ENCODE data around the gene POU3F1. TPM values are rescaled to one million over a fixed set of nuclear protein-coding genes. Genes with fewer than 3 reads are reported as not detected.
A peak's percentile ranks its signal among the peaks of the same experiment; 100 is the strongest.

The POU3F1 gene
- total RNA-seq, 2 experiments from 2014 or later, result 0.13 TPM; not detected in 1

- CTCF ChIA-PET (ENCODE audit: unreplicated experiment), result no interaction called here
Observed at GRCh38 chr1:38088366-38088765, 41.8 kb upstream of the POU3F1 start.

GRCh38 chr1:38087676-38088075 is 41.1 kb upstream of the POU3F1 start:
- H3K9me3 ChIP-seq (ENCODE audit: low read length), result no peaks in the 10 kb centered on the region
- H3K4me2 ChIP-seq (ENCODE audit: low read length), result no peak overlapping the region
- BruUV-seq (replicated peaks), result no TSS peak
- no peaks in the 10 kb centered on the region for H3K36me3 ChIP-seq (ENCODE audit: insufficient read depth, low read length)
- intact Hi-C loops (cut with micrococcal nuclease; ENCODE audit: unreplicated experiment), result no loop called here
- DNase-seq (ENCODE audit: low spot score), result no peak
- no peaks in the 10 kb centered on the region for H3K9me2 ChIP-seq (ENCODE audit: insufficient read depth, low read length)
- TF ChIP-seq CTCF (conservative IDR thresholded peaks at IDR 0.05; ENCODE audit: low read length) (no peak), EZH2phosphoT487 (IDR thresholded peaks at IDR 0.05; ENCODE audit: borderline replicate concordance, low read depth, low read length) (no peak)
- CTCF ChIA-PET (ENCODE audit: unreplicated experiment), result no interaction called here
- H3K4me1 ChIP-seq (ENCODE audit: insufficient read depth, low read length, poor library complexity, severe bottlenecking), result no peaks in the 10 kb centered on the region
- no peaks in the 10 kb centered on the region for H3K79me2 ChIP-seq (ENCODE audit: insufficient read depth, low read depth, low read length)
- POLR2A ChIA-PET, result no interaction called here
- H3K27ac ChIP-seq (ENCODE audit: low read depth, low read length, poor library complexity, severe bottlenecking), result no peak overlapping the region
- H3K4me3 ChIP-seq (ENCODE audit: low read depth, low read length, poor library complexity, severe bottlenecking), result no peak overlapping the region
- no peaks in the 10 kb centered on the region for H4K20me1 ChIP-seq (ENCODE audit: insufficient read depth, low read length)
- no peak overlapping the region for H2AFZ ChIP-seq (ENCODE audit: low read length)

More at GRCh38 chr1:38088366-38088765, 41.8 kb upstream of the POU3F1 start:
- no peak overlapping the region for H3K27ac ChIP-seq (ENCODE audit: low read depth, low read length, poor library complexity, severe bottlenecking)
- H3K4me1 ChIP-seq (ENCODE audit: insufficient read depth, low read length, poor library complexity, severe bottlenecking), result no peaks in the 10 kb centered on the region
- no peaks in the 10 kb centered on the region for H3K9me3 ChIP-seq (ENCODE audit: low read length)
- no peak overlapping the region for H3K4me3 ChIP-seq (ENCODE audit: low read depth, low read length, poor library complexity, severe bottlenecking)
- H3K79me2 ChIP-seq (ENCODE audit: insufficient read depth, low read depth, low read length), result no peaks in the 10 kb centered on the region
- no peaks in the 10 kb centered on the region for H3K9me2 ChIP-seq (ENCODE audit: insufficient read depth, low read length)
- no peaks in the 10 kb centered on the region for H3K36me3 ChIP-seq (ENCODE audit: insufficient read depth, low read length)
- H3K4me2 ChIP-seq (ENCODE audit: low read length), result no peak overlapping the region
- DNase-seq (ENCODE audit: low spot score), result no peak
- TF ChIP-seq EZH2phosphoT487 (IDR thresholded peaks at IDR 0.05; ENCODE audit: borderline replicate concordance, low read depth, low read length), result no peak
- peak; percentile 37 for TF ChIP-seq CTCF (conservative IDR thresholded peaks at IDR 0.05; ENCODE audit: low read length)
- H4K20me1 ChIP-seq (ENCODE audit: insufficient read depth, low read length), result no peaks in the 10 kb centered on the region
- POLR2A ChIA-PET, result no interaction called here
- intact Hi-C loops (cut with micrococcal nuclease; ENCODE audit: unreplicated experiment), result no loop called here
- BruUV-seq (replicated peaks), result no TSS peak
- H2AFZ ChIP-seq (ENCODE audit: low read length), result no peak overlapping the region

- no peaks in the 10 kb centered on the region for H3K79me2 ChIP-seq (ENCODE audit: insufficient read depth, low read depth, low read length)
- no peaks in the 10 kb centered on the region for H3K36me3 ChIP-seq (ENCODE audit: insufficient read depth, low read length)
- H4K20me1 ChIP-seq (ENCODE audit: insufficient read depth, low read length), result no peaks in the 10 kb centered on the region
- DNase-seq (ENCODE audit: low spot score), result no peak
- ChIA-PET POLR2A (interaction anchor here (0.7 kb wide), 2 partner anchors 460 to 578 kb away, joined by 4 to 5 read pairs; no protein-coding TSS in a partner anchor), CTCF (ENCODE audit: unreplicated experiment) (interaction anchor here (0.6 kb wide), 1 partner anchor 149 kb away, joined by 3 read pairs; no protein-coding TSS in a partner anchor)
- BruUV-seq (replicated peaks), result no TSS peak
- H3K4me2 ChIP-seq (ENCODE audit: low read length), result no peak overlapping the region
- H3K9me3 ChIP-seq (ENCODE audit: low read length), result no peaks in the 10 kb centered on the region
- no peak overlapping the region for H2AFZ ChIP-seq (ENCODE audit: low read length)
- no peaks in the 10 kb centered on the region for H3K4me1 ChIP-seq (ENCODE audit: insufficient read depth, low read length, poor library complexity, severe bottlenecking)
- no peak for TF ChIP-seq EZH2phosphoT487 (IDR thresholded peaks at IDR 0.05; ENCODE audit: borderline replicate concordance, low read depth, low read length)
- TF ChIP-seq CTCF (conservative IDR thresholded peaks at IDR 0.05; ENCODE audit: low read length), result no peak
- H3K4me3 ChIP-seq (ENCODE audit: low read depth, low read length, poor library complexity, severe bottlenecking), result no peak overlapping the region
- intact Hi-C loops (cut with micrococcal nuclease; ENCODE audit: unreplicated experiment), result no loop called here
- no peak overlapping the region for H3K27ac ChIP-seq (ENCODE audit: low read depth, low read length, poor library complexity, severe bottlenecking)
- no peaks in the 10 kb centered on the region for H3K9me2 ChIP-seq (ENCODE audit: insufficient read depth, low read length)
Observed at GRCh38 chr1:38085666-38086330, 39.2 kb upstream of the POU3F1 start.
